HG03039 (cell line): ENCODE measurements around the gene CACNA1C.
"Not testable (repeated sequence)": the region's sequence is repeated elsewhere in the genome, so short reads cannot be mapped to it uniquely, and the experiment has no call there.

Experiments used
- ATAC-seq: cut with Tn5 transposase; IDR thresholded peaks from one replicate; pipeline ENCODE4 v1.9.1; 2021; ENCODE audit warnings: mild to moderate bottlenecking, moderate library complexity; ENCODE audit not compliant: unreplicated experiment

CACNA1C gene

GRCh38 chr12:2248087-2248900 lies 195.5 kb downstream of the CACNA1C start:
- ATAC-seq: no peak

GRCh38 chr12:2248901-2249381 lies 196.2 kb downstream of the CACNA1C start:
- peak; percentile 72 for ATAC-seq

DNA sequence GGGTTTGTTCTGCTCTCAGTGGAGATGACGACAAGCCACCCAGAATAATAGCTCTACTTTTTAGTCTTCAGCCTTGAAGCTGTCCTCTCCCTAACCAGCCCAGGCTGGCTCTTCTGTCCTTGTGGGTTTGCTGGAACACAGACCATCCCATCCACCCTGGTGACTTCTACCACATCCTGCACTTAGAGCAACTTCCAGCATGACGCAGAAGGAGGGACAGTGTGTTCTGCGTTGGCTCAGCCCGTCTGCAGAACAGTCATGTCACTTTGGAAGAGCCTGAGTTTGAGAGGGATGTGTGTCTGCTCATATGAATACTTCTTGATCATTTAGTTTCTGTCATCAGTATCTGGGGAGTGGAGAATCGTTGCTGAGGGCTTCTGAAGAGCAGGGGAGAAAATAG lies 198.0 kb downstream of the CACNA1C start:
- no peak for ATAC-seq

GRCh38 chr12:2251526-2252209 lies 198.9 kb downstream of the CACNA1C start:
- no peak for ATAC-seq

DNA sequence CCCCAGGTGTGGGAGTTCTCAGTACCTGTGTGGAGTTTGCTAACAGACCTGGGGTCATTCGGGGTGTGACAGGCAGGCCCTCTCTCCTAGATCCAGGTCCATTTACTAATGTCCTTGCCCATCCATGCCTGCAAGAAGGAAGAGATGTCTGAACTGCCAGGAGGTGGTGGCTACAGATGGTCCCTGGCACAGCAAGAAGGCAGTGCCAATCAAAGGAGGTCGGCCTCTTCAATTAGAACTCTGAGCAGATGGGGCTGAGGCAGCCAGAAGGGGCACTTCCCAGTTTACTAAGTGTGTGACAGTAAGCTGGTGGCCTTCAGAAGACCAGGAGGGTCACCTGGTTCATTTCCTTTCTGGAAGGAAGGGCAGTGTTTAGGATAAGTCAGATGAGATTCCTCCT lies 202.5 kb downstream of the CACNA1C start:
- no peak for ATAC-seq

DNA sequence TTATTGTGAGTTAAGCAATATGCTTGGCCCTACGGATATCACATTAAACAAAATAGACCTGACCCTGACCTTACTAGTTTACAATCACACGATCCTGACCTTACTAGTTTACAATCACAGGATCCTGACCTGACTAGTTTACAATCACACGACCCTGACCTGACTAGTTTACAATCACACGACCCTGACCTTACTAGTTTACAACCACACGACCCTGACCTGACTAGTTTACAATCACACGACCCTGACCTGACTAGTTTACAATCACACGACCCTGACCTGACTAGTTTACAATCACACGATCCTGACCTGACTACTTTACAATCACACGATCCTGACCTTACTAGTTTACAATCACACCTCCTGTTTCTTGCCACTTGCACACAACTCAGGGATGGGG lies 202.9 kb downstream of the CACNA1C start:
- ATAC-seq: not testable (repeated sequence)

DNA sequence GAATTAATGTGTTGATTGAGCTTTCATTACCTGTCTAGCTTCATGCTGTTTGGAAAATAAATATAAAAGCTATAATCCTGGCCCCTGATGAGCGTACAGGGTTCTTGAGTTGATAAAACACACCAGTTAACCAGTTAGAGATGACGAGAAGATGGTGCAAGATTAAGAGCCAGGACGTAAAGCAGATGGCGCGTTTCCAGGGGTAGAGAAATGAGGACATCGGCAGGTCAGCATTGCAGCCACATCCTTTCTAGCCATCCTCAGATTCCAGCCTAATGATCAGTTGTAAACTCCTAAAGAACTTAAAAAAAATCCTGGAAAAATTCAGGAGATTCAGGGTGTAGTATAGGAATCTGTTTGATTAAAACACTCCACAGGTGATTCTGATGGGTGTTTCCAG lies 203.7 kb downstream of the CACNA1C start:
- ATAC-seq: no peak

DNA sequence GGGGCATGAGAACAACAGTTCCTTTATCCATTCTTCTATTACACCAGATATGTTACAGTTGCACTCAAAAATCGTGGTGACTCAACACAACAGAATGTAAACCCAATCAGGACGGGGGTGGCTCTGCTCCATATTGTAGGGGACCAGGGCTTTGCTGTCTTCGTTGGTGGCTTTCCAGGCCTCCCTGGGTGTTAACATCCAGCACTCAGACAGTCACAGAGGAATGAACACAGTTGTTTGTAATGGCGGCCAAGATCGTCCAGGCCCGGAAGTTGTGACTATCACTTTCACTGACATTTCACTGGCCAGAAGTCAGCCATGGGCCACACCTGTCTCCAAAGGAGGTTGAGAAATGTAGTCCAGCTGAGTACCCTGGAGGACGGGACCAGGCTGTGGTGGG lies 204.1 kb downstream of the CACNA1C start:
- ATAC-seq: no peak

- no peak for ATAC-seq
Observed at GRCh38 chr12:2258025-2258424, 205.2 kb downstream of the CACNA1C start.

DNA sequence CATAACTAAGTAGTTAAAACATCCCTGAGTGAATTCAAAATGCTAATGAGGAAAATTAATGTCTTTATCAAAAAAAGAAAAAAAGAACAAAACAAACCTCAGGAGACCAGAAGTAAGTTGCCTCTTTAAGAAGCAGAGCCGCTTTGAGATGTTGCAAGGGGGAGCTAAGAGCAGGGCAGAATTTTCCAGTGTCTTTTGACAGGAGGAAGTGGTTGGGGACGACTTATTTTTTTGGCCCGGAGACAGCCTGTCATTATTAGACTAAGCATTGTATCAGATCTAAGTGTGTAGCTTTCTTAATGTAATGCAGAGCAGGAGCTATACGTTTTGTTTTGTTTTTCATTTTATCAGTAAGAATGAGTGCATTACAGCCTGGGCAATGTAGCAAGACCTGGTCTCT lies 206.6 kb downstream of the CACNA1C start:
- no peak for ATAC-seq

- no peak for ATAC-seq
Observed at GRCh38 chr12:2260441-2260840, 207.7 kb downstream of the CACNA1C start.

- ATAC-seq: no peak
Observed at GRCh38 chr12:2261708-2262107, 208.9 kb downstream of the CACNA1C start.

- no peak for ATAC-seq
Observed at GRCh38 chr12:2262449-2262848, 209.7 kb downstream of the CACNA1C start.

- no peak for ATAC-seq
Observed at GRCh38 chr12:2263901-2264300, 211.1 kb downstream of the CACNA1C start.

GRCh38 chr12:2264651-2265232 lies 212.0 kb downstream of the CACNA1C start:
- ATAC-seq: no peak

DNA sequence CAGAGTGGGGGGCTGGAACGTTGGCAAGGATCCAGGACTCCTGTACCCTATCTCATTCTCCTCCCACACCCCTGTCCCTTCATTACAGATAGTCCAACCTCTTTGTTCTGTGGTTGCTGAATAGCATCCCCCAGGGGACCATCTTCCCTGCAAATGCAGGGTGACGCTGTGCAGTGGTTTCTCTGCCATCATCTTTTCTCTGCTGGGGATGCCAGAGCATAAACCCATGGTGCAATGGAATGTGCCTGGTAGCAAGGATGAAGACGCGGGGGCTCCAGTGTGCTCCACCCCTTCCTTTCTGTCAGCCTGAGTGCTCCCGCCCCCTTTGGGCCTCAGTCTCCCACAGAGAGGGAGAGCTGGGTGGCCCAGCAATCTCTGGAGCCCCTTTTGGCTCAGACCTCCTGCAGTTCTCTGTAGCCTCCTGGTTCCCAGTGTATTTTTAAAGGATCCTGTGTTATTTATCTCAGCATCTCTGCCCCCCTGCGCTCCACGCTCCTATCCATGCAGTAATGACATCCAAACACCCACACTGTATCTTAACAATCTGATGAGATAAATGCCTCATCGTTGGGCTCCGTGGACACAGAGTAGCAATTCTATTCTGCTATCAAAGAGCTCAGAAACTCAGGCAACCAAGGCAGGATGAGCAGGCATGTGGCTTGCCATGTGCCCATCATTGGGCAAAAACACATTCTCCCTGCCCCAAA lies 212.8 kb downstream of the CACNA1C start:
- ATAC-seq: no peak

- ATAC-seq: no peak
Observed at GRCh38 chr12:2266666-2267620, 214.2 kb downstream of the CACNA1C start.

GRCh38 chr12:2267703-2268470 lies 215.1 kb downstream of the CACNA1C start:
- no peak for ATAC-seq
